DND-41 (cell line): Measurements from ENCODE around the gene CLDND1.

ENCODE experiments used
- ATAC-seq: fragments of 200-7000 bp; cut with Tn5 transposase; 3 replicates; pipeline ENCODE4 v1.9.1; 2021; ENCODE audit warnings: low read depth; ENCODE audit not compliant: insufficient read depth
- DNase-seq: peaks from one replicate; pipeline ENCODE4 v3.0.0-alpha.2; 2020
- H2AFZ ChIP-seq: 2 replicates; pipeline ENCODE4 v1.6.0; 2012; ENCODE audit warnings: low read depth, low read length
- H3K27ac ChIP-seq: 2 replicates; pipeline ENCODE4 v1.5.1; 2012; ENCODE audit warnings: low read length, inconsistent platforms
- H3K27me3 ChIP-seq: fragments of 200-600 bp; sonication (generic); 2 replicates; pipeline ENCODE4 v1.6.0; 2012; ENCODE audit warnings: low read length, mild to moderate bottlenecking, inconsistent platforms; ENCODE audit not compliant: insufficient read depth, poor library complexity
- H3K36me3 ChIP-seq: 2 replicates; pipeline ENCODE4 v1.5.1; 2012; ENCODE audit warnings: low read length, inconsistent platforms; ENCODE audit not compliant: insufficient read depth
- H3K4me1 ChIP-seq: 2 replicates; pipeline ENCODE4 v1.5.1; 2012; ENCODE audit warnings: mild to moderate bottlenecking, low read length; ENCODE audit not compliant: insufficient read depth
- H3K4me2 ChIP-seq: 2 replicates; pipeline ENCODE4 v1.6.0; 2012; ENCODE audit warnings: mild to moderate bottlenecking, moderate library complexity, low read length, inconsistent platforms; ENCODE audit not compliant: insufficient read depth
- H3K4me3 ChIP-seq, 2 experiments: fragments of 200-600 bp in 1 of 2; shearing (Covaris generic) in 1 of 2; 2 replicates each; pipeline ENCODE4 v1.5.1; 2012 to 2016; ENCODE audit warnings: inconsistent platforms in 2 of 2, low read length in 2 of 2, mild to moderate bottlenecking in 2 of 2, low read depth in 1 of 2, moderate library complexity in 1 of 2
- H3K79me2 ChIP-seq: 2 replicates; pipeline ENCODE4 v1.6.0; 2012; ENCODE audit warnings: low read length, inconsistent platforms; ENCODE audit not compliant: insufficient read depth
- H3K9ac ChIP-seq: 2 replicates; pipeline ENCODE4 v1.6.0; 2012; ENCODE audit warnings: low read depth, mild to moderate bottlenecking, inconsistent platforms, low read length, moderate library complexity
- H3K9me3 ChIP-seq: 2 replicates; pipeline ENCODE4 v1.5.1; 2012; ENCODE audit warnings: low read length, moderate library complexity, mild to moderate bottlenecking, inconsistent platforms; ENCODE audit not compliant: insufficient read depth, severe bottlenecking
- H4K20me1 ChIP-seq: 2 replicates; pipeline ENCODE4 v1.6.0; 2012; ENCODE audit warnings: low read length; ENCODE audit not compliant: insufficient read depth
- EZH2 ChIP-seq: IDR thresholded peaks from 3 replicates; pipeline ENCODE4 v1.6.1; 2012; ENCODE audit warnings: borderline replicate concordance, low read depth, mild to moderate bottlenecking, moderate library complexity, low read length, inconsistent platforms; ENCODE audit not compliant: severe bottlenecking
- TF ChIP-seq, protein P1 (sequence below): IDR thresholded peaks from 2 replicates; pipeline ENCODE4 v1.5.1; 2012; ENCODE audit warnings: borderline replicate concordance, low read length, moderate library complexity, mild to moderate bottlenecking; ENCODE audit not compliant: poor library complexity, severe bottlenecking; ENCODE audit errors: extremely low read depth

Gene CLDND1

DNA sequence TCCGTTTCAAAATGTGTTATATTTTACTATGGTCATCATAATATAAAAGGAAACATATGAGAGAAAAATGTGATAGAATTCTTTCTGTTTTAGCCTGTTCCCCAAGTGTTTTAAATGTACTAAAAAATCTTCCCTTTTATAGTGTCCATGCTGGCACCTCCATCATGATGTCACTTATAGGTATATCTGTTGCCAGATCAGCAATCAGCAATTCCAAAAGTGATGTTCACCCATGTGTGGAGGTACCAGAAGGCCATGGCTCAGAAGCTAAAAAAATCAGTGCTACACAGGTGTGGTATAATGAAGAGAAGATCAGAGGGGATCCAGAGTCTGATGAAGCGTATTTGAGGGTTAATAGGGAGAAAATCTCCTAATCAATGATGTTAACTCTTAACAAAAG, 8.0 kb upstream of the CLDND1 start:
- no peaks in the 10 kb centered on the region for H3K36me3 ChIP-seq
- H3K4me3 ChIP-seq, result no peak overlapping the region
- H3K79me2 ChIP-seq, result no peaks in the 10 kb centered on the region
- H3K27me3 ChIP-seq, result peaks cover 6% of the 10 kb centered on the region
- H3K9ac ChIP-seq, result no peak overlapping the region
- H2AFZ ChIP-seq, result no peak overlapping the region
- TF ChIP-seq, protein P1, sequence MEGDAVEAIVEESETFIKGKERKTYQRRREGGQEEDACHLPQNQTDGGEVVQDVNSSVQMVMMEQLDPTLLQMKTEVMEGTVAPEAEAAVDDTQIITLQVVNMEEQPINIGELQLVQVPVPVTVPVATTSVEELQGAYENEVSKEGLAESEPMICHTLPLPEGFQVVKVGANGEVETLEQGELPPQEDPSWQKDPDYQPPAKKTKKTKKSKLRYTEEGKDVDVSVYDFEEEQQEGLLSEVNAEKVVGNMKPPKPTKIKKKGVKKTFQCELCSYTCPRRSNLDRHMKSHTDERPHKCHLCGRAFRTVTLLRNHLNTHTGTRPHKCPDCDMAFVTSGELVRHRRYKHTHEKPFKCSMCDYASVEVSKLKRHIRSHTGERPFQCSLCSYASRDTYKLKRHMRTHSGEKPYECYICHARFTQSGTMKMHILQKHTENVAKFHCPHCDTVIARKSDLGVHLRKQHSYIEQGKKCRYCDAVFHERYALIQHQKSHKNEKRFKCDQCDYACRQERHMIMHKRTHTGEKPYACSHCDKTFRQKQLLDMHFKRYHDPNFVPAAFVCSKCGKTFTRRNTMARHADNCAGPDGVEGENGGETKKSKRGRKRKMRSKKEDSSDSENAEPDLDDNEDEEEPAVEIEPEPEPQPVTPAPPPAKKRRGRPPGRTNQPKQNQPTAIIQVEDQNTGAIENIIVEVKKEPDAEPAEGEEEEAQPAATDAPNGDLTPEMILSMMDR, result no peak
- no peak for TF ChIP-seq EZH2
- no peaks in the 10 kb centered on the region for H3K4me1 ChIP-seq
- H3K27ac ChIP-seq, result no peak overlapping the region
- no peak for ATAC-seq
- no peak overlapping the region for H3K4me2 ChIP-seq
- no peaks in the 10 kb centered on the region for H3K9me3 ChIP-seq
- no peak for DNase-seq
- H4K20me1 ChIP-seq, result no peaks in the 10 kb centered on the region

DNA sequence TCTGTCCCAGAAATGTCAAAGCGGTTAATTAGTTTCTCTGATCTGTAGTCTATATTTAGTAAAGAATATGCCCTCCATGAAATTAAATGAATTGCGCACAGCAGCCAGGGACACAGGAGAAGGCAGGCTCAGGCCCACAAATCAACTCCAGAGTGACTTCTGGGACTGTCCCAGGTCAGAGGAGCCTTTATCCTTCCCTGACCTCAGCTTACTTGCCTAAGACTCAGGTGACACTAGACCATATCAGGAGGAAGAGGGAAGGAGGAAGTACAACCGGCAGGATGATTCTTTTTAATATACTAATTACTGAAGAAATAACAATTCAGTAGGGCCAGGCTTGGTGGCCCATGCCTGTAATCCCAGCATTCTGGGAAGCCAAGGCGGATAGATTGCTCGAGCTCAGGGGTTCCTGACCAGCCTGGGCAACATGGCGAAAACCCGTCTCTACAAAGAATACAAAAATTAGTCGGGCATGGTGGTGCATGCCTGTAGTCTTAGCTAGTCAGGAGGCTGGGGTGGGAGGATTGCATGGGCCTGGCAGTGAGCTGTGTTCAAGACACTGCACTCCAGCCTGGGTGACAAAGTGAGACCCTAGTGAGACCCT, 7.3 kb upstream of the CLDND1 start:
- Histone ChIP-seq H3K4me2 (no peak overlapping the region), H2AFZ (no peak overlapping the region), H3K36me3 (no peaks in the 10 kb centered on the region), H3K27me3 (peaks cover 6% of the 10 kb centered on the region), H3K4me1 (no peaks in the 10 kb centered on the region), H3K79me2 (no peaks in the 10 kb centered on the region), H3K4me3 (no peak overlapping the region), H3K9me3 (no peaks in the 10 kb centered on the region), H3K9ac (no peak overlapping the region), H3K27ac (no peak overlapping the region), H4K20me1 (no peaks in the 10 kb centered on the region)
- TF ChIP-seq, protein P1, result no peak
- no peak for TF ChIP-seq EZH2
- no peak for DNase-seq
- ATAC-seq, result no peak

DNA sequence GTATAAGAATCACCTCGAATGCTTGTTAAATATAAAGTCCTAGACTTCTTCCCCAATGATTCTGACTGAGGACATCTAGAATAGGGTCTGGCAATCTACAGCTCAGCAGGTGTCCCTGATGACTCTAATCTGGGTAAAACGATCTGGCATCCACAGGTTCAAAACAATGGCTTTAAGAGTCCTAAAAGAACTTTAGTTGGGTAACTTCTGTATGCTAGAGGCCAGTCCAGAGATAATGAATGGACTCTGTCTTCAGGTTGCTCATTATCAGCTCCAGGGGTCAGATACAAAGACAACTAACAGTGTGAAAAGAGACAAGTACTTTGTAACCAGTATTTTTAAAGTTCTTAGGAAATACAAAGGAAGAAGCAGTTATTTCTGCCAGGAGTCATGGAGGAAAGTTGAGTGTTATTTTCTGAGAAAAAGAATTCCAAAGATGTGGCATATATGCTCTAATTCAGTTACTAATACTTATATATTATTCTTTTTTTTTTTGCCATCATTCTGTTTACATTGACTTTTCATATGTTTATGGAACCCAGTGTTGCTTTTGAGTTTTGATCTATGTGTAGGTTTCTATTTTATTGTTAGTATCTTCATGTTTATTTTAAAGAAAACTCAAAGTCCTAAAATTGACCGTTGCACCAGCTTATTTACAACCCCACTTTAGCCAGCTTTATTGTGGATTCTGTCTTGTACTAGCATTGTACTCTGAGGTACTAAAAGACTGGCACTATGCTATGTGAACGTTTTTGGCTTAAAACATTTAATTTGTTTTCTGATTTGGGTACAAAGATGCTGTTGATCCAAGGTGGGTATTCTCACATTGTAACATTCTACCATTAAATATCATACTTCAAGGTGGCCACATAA, 6.0 kb upstream of the CLDND1 start:
- Histone ChIP-seq H3K36me3 (no peaks in the 10 kb centered on the region), H3K9me3 (no peaks in the 10 kb centered on the region), H3K9ac (no peak overlapping the region), H3K27me3 (peaks cover 6% of the 10 kb centered on the region), H2AFZ (no peak overlapping the region), H3K4me3 (no peak overlapping the region), H3K27ac (no peak overlapping the region), H4K20me1 (no peaks in the 10 kb centered on the region), H3K4me1 (no peaks in the 10 kb centered on the region), H3K79me2 (no peaks in the 10 kb centered on the region), H3K4me2 (no peak overlapping the region)
- no peak for DNase-seq
- no peak for TF ChIP-seq EZH2
- TF ChIP-seq, protein P1, result no peak
- no peak for ATAC-seq
